Hypothalamus (tissue), 51 donors: ENCODE data around the gene PLXDC1.
"Not testable (repeated sequence)": the region's sequence is repeated elsewhere in the genome, so short reads cannot be mapped to it uniquely, and the experiment has no call there.

Experiments used
- DNase-seq, 51 donors: peaks; one replicate each; lab custom pipeline; 2025; lab: John Stamatoyannopoulos, UW

The PLXDC1 gene

GRCh38 chr17:39071573-39071972, 79.9 kb downstream of the PLXDC1 start:
- no peak for DNase-seq

DNA sequence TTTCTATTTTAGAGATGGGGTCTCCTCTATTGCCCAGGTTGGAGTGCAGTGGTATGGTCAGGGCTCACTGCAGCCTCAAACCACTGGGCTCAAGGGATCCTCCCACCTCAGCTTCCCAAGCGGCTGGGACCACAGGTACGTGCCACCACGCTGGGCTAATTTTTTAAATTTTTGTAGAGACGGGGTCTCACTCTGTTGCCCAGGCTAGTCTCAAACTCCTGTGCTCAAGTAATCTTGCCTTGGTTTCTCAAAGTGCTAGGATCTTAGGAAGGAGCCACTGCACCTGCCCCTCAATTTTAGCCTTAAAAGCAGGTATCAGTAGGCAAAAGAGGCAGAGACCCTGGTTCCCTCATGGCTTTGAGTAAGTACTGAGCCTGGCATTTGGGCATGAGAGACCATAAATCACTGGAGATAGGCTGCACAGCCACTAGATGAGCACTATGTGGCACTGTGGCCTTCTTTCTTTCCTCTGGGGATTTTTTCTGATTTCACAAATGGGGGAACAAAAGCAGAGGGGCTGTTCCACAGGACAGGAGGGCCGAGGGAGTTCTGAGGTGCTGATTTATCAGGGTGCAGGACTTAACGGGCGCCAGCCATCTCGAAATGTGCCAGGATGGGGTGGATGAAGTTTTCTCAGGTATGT, 82.2 kb downstream of the PLXDC1 start:
- peak in 3 of 51 donors; percentile 4 to 21 (median 16) for DNase-seq

GRCh38 chr17:39064819-39065218, 86.6 kb downstream of the PLXDC1 start:
- DNase-seq: no peak

DNA sequence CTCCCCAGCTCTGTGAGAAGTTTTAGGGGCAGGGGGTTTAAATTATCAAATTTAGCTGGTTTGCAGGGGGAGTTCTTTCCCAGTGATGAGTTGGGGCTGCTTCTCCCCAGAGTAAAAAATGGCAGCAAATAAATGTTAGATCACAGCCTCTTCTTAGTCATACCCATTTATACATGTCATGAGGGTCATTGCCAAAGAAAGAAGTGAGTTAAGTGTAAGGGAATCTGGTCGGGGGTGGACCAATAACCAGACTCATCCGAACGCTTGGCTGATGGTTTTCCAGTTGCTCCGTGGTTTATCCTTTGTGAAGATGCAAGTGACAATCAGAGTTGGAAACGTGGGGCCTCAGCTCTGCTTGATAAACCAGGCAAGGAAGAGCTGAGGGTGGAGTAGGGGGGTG, 87.1 kb downstream of the PLXDC1 start:
- DNase-seq: no peak

DNA sequence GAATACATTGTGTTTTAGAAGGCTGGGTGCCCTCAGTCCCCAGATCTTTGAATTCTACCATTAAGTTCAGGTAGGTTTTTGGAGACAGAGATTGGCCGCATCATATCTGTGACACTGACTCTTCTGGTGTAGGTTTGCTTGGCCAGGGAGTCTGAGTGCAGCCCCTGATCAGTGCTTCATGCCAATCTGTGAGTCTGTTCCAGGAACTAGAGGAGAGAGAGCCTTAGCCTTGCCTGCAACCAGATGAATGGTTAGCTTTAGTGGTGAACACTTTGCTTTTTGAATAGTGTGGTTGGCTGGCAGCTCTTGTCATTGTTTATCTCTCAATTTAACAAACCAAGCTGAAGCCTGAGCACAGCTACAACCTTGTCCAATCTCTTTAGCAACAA, 87.8 kb downstream of the PLXDC1 start:
- DNase-seq: no peak

DNA sequence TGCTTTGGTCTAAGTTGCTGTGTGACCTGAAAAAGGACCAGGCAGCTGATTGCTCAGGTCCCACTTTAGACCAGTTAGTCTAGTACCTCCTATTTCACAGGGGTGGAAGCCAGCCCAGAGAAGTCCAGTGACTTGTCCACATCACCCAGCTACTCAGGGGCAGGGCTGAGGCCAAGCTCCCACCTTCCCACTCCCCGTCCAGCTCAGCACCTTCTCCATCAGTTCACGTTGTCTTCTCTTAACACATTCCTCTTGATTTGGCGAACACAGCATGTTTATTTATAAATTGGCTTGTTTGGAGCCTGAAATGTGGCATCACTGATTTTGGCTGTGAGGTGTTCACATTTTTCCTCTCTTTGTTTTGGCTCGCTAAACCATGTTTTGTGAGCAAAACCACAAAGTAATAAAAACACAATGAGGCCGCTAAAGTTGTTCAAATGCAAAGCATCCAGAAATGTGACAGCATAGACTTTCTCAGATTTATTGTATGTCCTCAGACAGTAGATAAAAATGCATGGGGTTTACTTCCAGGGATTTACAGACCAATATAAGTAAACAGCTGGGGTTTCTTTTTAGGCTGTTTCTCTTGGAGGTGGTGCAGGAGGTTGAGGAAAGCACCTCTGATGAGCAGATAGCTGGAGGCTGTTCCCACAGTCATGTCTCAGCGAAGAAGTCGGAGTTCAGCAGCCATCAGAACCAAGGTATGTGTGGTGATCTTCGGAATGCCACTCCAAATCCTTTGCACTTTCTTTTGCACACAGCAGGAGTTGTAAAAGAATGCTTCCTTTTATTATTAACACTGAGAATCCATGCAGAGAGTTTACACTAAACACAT, 88.4 kb downstream of the PLXDC1 start:
- no peak for DNase-seq

DNA sequence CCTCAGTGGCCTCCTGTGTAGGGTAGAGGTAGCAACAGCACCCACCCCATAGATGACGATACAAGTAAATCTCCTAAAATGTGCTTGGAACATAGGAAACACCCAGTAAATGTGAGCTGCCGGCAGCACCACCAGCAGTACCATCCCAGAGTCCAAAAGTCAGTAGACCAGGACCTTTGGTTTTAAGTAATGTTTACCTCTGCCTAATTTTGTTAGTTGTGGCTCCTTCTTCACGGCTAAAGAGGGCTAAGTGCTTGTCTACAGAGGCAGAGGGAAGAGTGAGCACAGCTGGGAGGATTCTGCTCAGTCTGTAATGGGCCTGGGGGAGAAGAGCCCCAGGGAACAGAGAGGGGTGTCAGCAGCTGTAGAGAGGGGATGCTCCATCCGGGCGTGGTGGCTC, 92.9 kb downstream of the PLXDC1 start:
- DNase-seq: no peak

DNA sequence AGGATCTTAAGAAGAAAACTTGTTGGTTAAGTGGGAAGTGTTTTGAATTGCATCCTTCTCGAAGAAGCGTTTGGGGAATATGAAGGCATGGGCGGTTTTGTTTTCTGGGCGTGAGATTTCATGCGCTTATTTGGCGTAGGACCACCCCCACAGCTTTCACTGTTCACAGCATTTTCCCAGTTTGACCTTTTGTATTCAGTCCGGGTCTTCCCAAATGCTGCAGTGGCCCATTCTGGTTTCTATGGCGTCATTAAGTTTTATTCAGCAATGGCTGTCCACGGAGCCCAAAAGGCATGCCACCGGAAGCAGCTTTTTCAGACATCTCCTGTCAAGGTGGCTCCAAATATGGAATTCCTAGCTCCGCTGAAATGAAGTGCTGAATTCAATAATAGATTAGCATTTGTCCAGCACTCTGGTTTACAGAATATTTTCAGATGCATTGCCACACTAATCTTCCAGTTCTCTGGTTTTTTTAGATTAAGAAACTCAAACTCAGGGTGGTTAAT, 93.7 kb downstream of the PLXDC1 start:
- peak in 1 of 51 donors; percentile 6 for DNase-seq

DNA sequence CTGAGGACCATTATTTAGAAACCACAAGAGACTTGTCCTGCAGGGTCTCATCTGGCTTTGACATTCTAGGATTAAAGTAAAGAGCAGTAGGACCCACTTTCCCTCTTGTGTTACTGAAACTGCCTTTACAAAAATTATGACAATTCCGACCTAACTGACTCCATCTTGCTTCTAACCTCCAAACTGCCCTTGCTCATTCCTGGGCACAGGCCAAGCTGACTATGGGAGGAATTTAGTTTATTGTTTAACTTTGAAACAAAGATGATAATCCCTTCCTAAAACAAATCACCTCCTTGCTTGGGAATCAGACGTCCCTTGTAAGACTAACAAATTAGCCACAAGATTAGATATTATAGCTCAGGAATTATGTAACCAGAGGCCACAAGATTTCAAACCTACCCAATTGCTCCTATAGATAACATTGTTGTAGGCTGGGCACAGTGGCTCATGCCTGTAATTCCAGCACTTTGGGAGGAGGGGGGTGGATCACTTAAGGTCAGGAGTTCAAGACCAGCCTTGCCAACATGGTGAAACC, 97.3 kb downstream of the PLXDC1 start:
- no peak for DNase-seq

DNA sequence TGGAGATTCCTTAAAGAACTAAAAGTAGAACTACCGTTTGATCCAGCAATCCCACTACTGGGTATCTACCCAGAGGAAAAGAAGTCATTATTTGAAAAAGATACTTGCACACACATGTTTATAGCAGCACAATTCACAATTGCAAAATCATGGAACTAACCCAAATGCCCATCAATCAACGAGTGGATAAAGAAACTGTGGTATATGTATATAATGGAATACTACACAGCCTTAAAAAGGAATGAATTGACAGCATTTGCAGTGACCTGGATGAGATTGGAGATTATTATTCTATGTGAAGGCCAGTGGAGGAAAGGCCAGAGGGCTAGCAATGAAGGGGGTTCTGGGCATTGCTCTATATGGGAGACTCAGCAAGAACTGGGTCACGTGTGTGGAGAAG, 99.0 kb downstream of the PLXDC1 start:
- DNase-seq: not testable (repeated sequence)

DNA sequence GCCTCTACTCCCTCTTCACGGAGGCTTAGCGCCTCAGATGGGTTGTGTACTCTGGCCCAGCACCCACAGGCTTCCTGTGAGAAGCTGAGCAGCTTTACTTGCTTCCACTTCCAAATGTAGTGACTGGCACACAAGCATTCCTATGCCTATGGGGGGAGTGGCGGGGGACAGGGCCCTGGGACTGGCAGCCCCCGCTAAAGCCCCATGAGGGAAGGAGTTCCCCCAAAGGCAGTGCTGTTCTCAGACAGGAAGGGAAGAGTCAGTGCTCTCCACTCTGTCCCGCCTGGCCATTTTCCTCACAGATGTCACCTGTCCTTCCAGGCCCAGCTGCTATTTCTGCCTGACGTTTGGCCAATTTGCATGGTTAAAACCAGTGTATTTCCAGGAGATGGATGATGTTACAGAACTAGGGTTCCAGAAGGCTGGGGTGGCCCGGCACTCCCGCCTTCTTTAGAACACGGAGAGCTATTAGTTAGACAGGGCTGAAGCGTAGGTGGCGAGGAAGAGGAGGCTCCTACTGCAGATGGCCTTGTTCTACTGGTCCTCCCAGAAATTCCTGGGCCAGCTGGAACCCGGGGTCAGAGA, 100.3 kb downstream of the PLXDC1 start:
- no peak for DNase-seq

DNA sequence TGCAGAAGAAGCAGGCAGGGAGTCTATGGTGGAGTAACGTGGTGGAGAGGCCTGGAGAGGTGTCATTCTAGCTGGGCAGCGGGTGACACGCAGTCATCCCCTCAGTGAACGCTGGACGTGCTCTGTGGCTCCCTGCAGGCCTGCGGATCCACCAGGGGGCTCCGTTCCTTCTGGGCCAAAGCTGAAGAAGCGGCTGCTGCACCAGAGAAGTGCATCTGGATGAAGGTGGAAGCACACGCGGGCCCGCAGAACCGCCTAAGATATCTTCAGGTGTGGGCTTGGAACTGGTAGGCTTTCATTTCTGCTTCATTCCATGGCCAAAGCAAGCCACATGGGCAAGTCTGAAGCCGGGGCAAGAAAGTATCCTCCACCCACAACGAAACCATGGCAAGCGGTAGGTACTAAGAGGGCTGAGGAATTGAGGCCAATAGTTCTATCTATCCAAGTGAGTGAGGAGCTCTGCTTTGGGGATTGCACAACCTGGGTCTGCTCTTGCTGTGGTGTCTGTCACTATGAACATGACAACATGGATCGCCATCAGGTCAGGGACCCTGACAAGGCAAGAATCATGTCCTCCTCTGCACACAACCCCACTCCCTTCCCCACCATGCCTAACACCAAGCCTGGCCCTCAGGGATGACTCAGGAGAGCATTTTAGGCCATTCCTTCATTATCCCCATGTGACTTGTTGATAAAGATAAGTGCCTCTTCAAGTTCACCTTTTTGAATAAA, 105.3 kb downstream of the PLXDC1 start:
- no peak for DNase-seq

- no peak for DNase-seq
Observed at GRCh38 chr17:39036009-39036408, 115.4 kb downstream of the PLXDC1 start.

DNA sequence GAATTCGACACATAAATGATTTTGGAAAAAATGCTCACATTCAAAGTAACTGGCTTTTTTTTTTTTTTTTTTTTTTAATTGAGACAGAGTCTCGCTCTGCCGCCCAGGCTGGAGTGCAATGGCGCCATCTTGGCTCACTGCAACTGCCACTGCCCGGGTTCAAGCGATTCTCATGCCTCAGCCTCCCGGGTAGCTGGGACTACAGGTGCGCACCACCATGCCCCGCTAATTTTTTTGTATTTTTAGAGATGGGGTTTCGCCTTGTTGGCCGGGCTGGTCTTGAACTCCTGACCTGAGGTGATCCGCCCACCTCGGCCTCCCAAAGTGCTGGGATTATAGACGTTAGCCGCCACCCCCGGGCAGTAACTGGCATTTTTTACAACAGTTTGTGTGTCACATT, 115.9 kb downstream of the PLXDC1 start:
- not testable (repeated sequence) for DNase-seq

GRCh38 chr17:39028690-39029089, 122.7 kb downstream of the PLXDC1 start:
- no peak for DNase-seq

GRCh38 chr17:39027455-39028035, 123.9 kb downstream of the PLXDC1 start:
- peak in 1 of 51 donors; percentile 8 for DNase-seq

GRCh38 chr17:39026980-39027451, 124.4 kb downstream of the PLXDC1 start:
- peak in 13 of 51 donors; percentile 2 to 36 (median 12) for DNase-seq

DNA sequence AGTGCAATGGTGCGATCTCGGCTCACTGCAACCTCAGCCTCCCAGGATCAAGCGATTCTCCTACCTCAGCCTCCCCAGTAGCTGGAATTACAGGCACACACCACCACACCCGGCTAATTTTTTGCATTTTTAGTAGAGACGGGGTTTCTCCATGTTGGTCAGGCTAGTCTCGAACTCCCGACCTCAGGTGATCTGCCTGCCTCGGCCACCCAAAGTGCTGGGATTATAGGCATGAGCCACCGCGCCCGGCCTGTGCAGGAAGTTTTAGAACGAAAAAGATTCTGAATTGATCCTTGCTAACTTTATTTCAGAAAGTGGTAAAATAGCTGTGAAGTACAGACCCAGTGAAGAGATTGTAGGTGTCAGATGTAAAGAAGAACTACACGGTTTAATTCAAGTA, 125.1 kb downstream of the PLXDC1 start:
- DNase-seq: not testable (repeated sequence)

GRCh38 chr17:39022924-39023323, 128.5 kb downstream of the PLXDC1 start:
- no peak for DNase-seq

GRCh38 chr17:39020037-39020436, 131.4 kb downstream of the PLXDC1 start:
- not testable (repeated sequence) for DNase-seq
